SK-N-SH (cell line): Measurements from ENCODE around the gene RPP30. TPM values are rescaled to one million over a fixed set of nuclear protein-coding genes. Genes with fewer than 3 reads are reported as not detected.
A peak's percentile ranks its signal among the peaks of the same experiment; 100 is the strongest.

ENCODE experiments used
- CTCF ChIA-PET: fragments of 300-600, 350-600 bp; formaldehyde crosslinking; extraction: SDS; loops from one replicate; lab custom pipeline; 2021; lab: Yijun Ruan, JAX
- POLR2A ChIA-PET: fragments of 350-600 bp; sonication (Branson Sonifier 250); formaldehyde crosslinking; extraction: SDS; loops from one replicate; lab custom pipeline; 2020; ENCODE audit warnings: antibody characterized with exemption, inconsistent platforms; lab: Yijun Ruan, JAX
- DNase-seq: peaks from one replicate; pipeline ENCODE4 v3.0.0; 2012
- H2AFZ ChIP-seq: fragments of 200-600 bp; sonication (generic); 2 replicates; pipeline ENCODE4 v1.8.1; 2016; ENCODE audit warnings: antibody characterized with exemption, mild to moderate bottlenecking, low read depth
- H3F3A ChIP-seq: fragments of 200-600 bp; sonication (generic); replicated peaks from 2 replicates; pipeline ENCODE3; 2016; ENCODE audit warnings: antibody characterized with exemption, mild to moderate bottlenecking; ENCODE audit not compliant: insufficient read depth
- H3K27ac ChIP-seq, 2 experiments: fragments of 200-500 bp in 1 of 2; fragments of 200-600 bp in 1 of 2; sonication (Bioruptor generic) in 1 of 2; sonication (generic), shearing (Covaris generic) in 1 of 2; 2 replicates each; pipeline versions ENCODE4 v1.5.1 to v1.6.1; 2014 to 2016; ENCODE audit warnings: low read depth in 2 of 2, inconsistent platforms in 1 of 2, low read length in 1 of 2, mild to moderate bottlenecking in 1 of 2, mixed read lengths in 1 of 2
- H3K27me3 ChIP-seq: fragments of 200-600 bp; sonication (generic), shearing (Covaris generic); 2 replicates; pipeline ENCODE4 v1.6.1; 2016; ENCODE audit warnings: mixed run types; ENCODE audit not compliant: insufficient read depth
- H3K36me3 ChIP-seq, 2 experiments: fragments of 200-500 bp in 1 of 2; fragments of 200-600 bp in 1 of 2; sonication (Bioruptor generic) in 1 of 2; sonication (generic) in 1 of 2; replicated peaks in 1 of 2; 2 replicates each; pipeline versions ENCODE3 to v1.5.1; 2014 to 2016; ENCODE audit warnings: low read length in 1 of 2, mild to moderate bottlenecking in 1 of 2; ENCODE audit not compliant: insufficient read depth in 2 of 2, control insufficient read depth in 1 of 2
- H3K4me1 ChIP-seq, 2 experiments: fragments of 200-500 bp in 1 of 2; fragments of 200-600 bp in 1 of 2; sonication (Bioruptor generic) in 1 of 2; sonication (generic), shearing (Covaris generic) in 1 of 2; 2 replicates each; pipeline versions ENCODE4 v1.5.1 to v1.6.1; 2014 to 2016; ENCODE audit warnings: low read depth in 1 of 2, low read length in 1 of 2, mixed run types in 1 of 2; ENCODE audit not compliant: insufficient read depth in 2 of 2, control insufficient read depth in 1 of 2
- H3K4me2 ChIP-seq: fragments of 200-600 bp; sonication (generic), shearing (Covaris generic); 2 replicates; pipeline ENCODE4 v1.6.1; 2017; ENCODE audit warnings: mixed run types
- H3K4me3 ChIP-seq, 2 experiments: fragments of 200-500 bp in 1 of 2; fragments of 200-600 bp in 1 of 2; sonication (Bioruptor generic) in 1 of 2; sonication (generic), shearing (Covaris generic) in 1 of 2; 2 replicates each; pipeline versions ENCODE4 v1.5.1 to v1.8.1; 2014 to 2016; ENCODE audit warnings: low read depth in 2 of 2, inconsistent platforms in 1 of 2, low read length in 1 of 2, mild to moderate bottlenecking in 1 of 2, mixed read lengths in 1 of 2, moderate library complexity in 1 of 2
- H3K79me2 ChIP-seq: fragments of 200-600 bp; sonication (generic); 2 replicates; pipeline ENCODE4 v1.8.1; 2017; ENCODE audit warnings: mild to moderate bottlenecking; ENCODE audit not compliant: insufficient read depth
- H3K9ac ChIP-seq: fragments of 200-600 bp; sonication (generic); 2 replicates; pipeline ENCODE4 v1.6.1; 2017; ENCODE audit warnings: mixed run types
- H3K9me2 ChIP-seq: fragments of 200-600 bp; sonication (generic); 2 replicates; pipeline ENCODE4 v1.6.1; 2017; ENCODE audit warnings: mixed run types
- H3K9me3 ChIP-seq: fragments of 200-600 bp; sonication (generic); 2 replicates; pipeline ENCODE4 v1.6.1; 2017; ENCODE audit warnings: mixed run types, mild to moderate bottlenecking, moderate library complexity
- H4K20me1 ChIP-seq: fragments of 200-600 bp; sonication (generic); 2 replicates; pipeline ENCODE4 v1.6.1; 2017; ENCODE audit warnings: mild to moderate bottlenecking, mixed run types; ENCODE audit not compliant: insufficient read depth
- CHD2 ChIP-seq: fragments of 150-350 bp; IDR thresholded peaks from 2 replicates; pipeline ENCODE4 v1.6.1; 2018; ENCODE audit warnings: low read length; ENCODE audit not compliant: partially characterized antibody
- CTCF ChIP-seq: fragments of 200-600 bp; sonication (generic); IDR thresholded peaks from 2 replicates; pipeline ENCODE4 v1.6.1; 2017; ENCODE audit warnings: antibody characterized with exemption, mild to moderate bottlenecking, moderate library complexity
- EP300 ChIP-seq, 2 experiments: IDR thresholded peaks; 2 replicates each; pipeline versions ENCODE4 v1.4.0 to v1.6.1; 2012; ENCODE audit warnings: borderline replicate concordance in 1 of 2, low read depth in 1 of 2, low read length in 1 of 2
- FOSL2 ChIP-seq: IDR thresholded peaks from 2 replicates; pipeline ENCODE4 v1.4.0; 2012; ENCODE audit warnings: low read depth, mild to moderate bottlenecking, moderate library complexity, borderline replicate concordance
- FOXJ3 ChIP-seq: sonication (generic); formaldehyde crosslinking; IDR thresholded peaks from 2 replicates; pipeline ENCODE4 v1.5.1; 2020; ENCODE audit warnings: mild to moderate bottlenecking, missing genetic modification reagents
- GATA2 ChIP-seq: sonication (generic); formaldehyde crosslinking; IDR thresholded peaks from 2 replicates; pipeline ENCODE4 v1.5.0; 2020; ENCODE audit warnings: mild to moderate bottlenecking, missing genetic modification reagents
- JUND ChIP-seq: IDR thresholded peaks from 2 replicates; pipeline ENCODE4 v1.4.0; 2012
- MAX ChIP-seq: IDR thresholded peaks from 2 replicates; pipeline ENCODE4 v1.4.0; 2012; ENCODE audit warnings: low read depth
- MXI1 ChIP-seq: IDR thresholded peaks from 2 replicates; pipeline ENCODE4 v1.6.1; 2012; ENCODE audit warnings: mild to moderate bottlenecking, low read depth, low read length, improper control_type of control experiment
- NFIC ChIP-seq: IDR thresholded peaks from 2 replicates; pipeline ENCODE4 v1.4.0; 2012; ENCODE audit warnings: borderline replicate concordance
- POLR2AphosphoS5 ChIP-seq: IDR thresholded peaks from 2 replicates; pipeline ENCODE4 v1.6.1; 2012; ENCODE audit warnings: low read depth, low read length
- RAD21 ChIP-seq: IDR thresholded peaks from 2 replicates; pipeline ENCODE4 v1.6.1; 2012; ENCODE audit warnings: mild to moderate bottlenecking, low read length
- RCOR1 ChIP-seq: fragments of 150-350 bp; IDR thresholded peaks from 2 replicates; pipeline ENCODE4 v1.6.1; 2017; ENCODE audit warnings: antibody characterized with exemption, low read length
- RXRA ChIP-seq: IDR thresholded peaks from 2 replicates; pipeline ENCODE4 v1.4.0; 2012; ENCODE audit warnings: low read depth, mild to moderate bottlenecking, borderline replicate concordance
- SIN3A ChIP-seq: IDR thresholded peaks from 2 replicates; pipeline ENCODE4 v1.6.1; 2012; ENCODE audit warnings: low read depth, mild to moderate bottlenecking, low read length, moderate library complexity, borderline replicate concordance
- TCF12 ChIP-seq: IDR thresholded peaks from 2 replicates; pipeline ENCODE4 v1.4.0; 2012
- USF2 ChIP-seq: fragments of 150-350 bp; IDR thresholded peaks from 2 replicates; pipeline ENCODE4 v1.6.1; 2017; ENCODE audit warnings: antibody characterized with exemption, low read length, low read depth, borderline replicate concordance
- WGBS: methylation state at CpG from one replicate; pipeline ENCODE4 v1.1.6; 2017; ENCODE audit warnings: low lambda C conversion rate; 5-methylcytosine and 5-hydroxymethylcytosine counted together
- polyA plus RNA-seq, 3 experiments: library from polyadenylated mRNA; depleted of rRNA; stranded (reverse); fragments of >200 nt; gene quantifications; 2 replicates each; pipeline ENCODE4 v1.2.3, GENCODE V29; 2012
- TF ChIP-seq, protein P1 (sequence below): IDR thresholded peaks from 2 replicates; pipeline ENCODE4; 2012
- TF ChIP-seq, protein P2 (sequence below): IDR thresholded peaks from 2 replicates; pipeline ENCODE4 v1.4.0; 2012; ENCODE audit warnings: low read depth, borderline replicate concordance

The RPP30 gene
- polyA plus RNA-seq, 1 of the 3 experiments (the other 2 are of a cell fraction) = 16.7 TPM

DNA sequence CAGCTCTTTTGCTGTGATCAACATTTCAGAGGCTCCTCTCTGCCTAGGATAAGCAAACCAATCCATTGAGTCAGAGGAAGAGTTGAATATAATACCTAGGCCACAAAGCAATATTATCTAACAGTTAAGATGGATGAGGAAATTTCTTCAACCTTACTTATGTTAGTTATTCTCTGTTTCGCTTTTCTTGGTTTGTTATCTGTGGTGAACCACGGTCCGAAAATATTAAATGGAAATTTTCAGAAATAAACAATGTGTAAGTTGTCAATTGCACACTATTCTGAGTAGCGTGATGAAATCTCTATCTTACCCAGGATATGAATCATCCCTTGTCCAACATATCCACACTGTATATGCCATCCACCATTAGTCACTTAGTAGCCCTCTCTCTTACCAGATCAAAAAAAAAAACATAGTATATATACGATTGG, 12.4 kb upstream of the RPP30 start:
- no peaks in the 10 kb centered on the region for H3K36me3 ChIP-seq
- H3F3A ChIP-seq = peaks cover 19% of the 10 kb centered on the region
- no peak overlapping the region; the same call in 1 of the 2 replicates for H3K9ac ChIP-seq
- TF ChIP-seq JUND (peak; percentile 58), RXRA (no peak), MAX (0 out of 2 replicates have a peak, but pooled peaks have one; percentile 22), TCF12 (peak; percentile 62), MXI1 (no peak), USF2 (no peak), CTCF (no peak), FOSL2 (peak; percentile 70; the same call in 1 of the 2 replicates)
- TF ChIP-seq, protein P1, sequence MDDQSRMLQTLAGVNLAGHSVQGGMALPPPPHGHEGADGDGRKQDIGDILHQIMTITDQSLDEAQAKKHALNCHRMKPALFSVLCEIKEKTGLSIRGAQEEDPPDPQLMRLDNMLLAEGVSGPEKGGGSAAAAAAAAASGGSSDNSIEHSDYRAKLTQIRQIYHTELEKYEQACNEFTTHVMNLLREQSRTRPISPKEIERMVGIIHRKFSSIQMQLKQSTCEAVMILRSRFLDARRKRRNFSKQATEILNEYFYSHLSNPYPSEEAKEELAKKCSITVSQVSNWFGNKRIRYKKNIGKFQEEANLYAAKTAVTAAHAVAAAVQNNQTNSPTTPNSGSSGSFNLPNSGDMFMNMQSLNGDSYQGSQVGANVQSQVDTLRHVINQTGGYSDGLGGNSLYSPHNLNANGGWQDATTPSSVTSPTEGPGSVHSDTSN = peak; percentile 72
- TF ChIP-seq, all 33 proteins: peak for 5
- peaks cover 2 to 8% of the 10 kb centered on the region in 2 experiments; a peak in 2 of 4 replicates for H3K4me1 ChIP-seq
- H4K20me1 ChIP-seq = no peaks in the 10 kb centered on the region
- CTCF ChIA-PET = interaction anchor here (0.9 to 1.1 kb wide), 3 partner anchors 10 to 107 kb away, joined by 3 read pairs; no protein-coding TSS in a partner anchor
- H3K27me3 ChIP-seq = peaks cover 18% of the 10 kb centered on the region
- H3K4me3 ChIP-seq = no peak overlapping the region
- peak overlapping the region; percentile 63; the same call in 1 of the 2 replicates for H2AFZ ChIP-seq
- H3K4me2 ChIP-seq = peak overlapping the region; percentile 78
- no peak for DNase-seq
- H3K9me3 ChIP-seq = no peaks in the 10 kb centered on the region
- H3K79me2 ChIP-seq = no peaks in the 10 kb centered on the region
- WGBS = 19% methylated on average over 5 of the region's 5 CpGs
- H3K9me2 ChIP-seq = no peaks in the 10 kb centered on the region
- POLR2A ChIA-PET = no interaction called here
- H3K27ac ChIP-seq = peak overlapping the region in 1 of 2 experiments; percentile 75; a peak in 2 of 4 replicates

DNA sequence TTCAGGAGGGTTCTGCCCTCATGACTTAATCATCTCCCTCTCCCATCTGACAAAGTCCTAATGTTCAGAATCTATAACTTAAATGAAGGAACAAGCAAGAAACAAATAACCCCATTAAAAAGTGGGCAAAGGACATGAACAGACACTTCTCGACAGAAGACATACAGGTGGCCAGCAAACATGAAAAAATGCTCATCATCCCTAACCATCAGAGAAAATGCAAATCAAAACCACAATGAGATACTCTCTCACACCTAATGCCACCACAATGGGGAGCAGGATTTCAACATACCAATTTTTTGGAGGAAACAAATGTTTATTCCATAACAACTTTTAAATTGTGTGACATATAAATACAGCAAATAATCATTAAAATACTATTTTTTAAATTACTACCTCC, 11.0 kb upstream of the RPP30 start:
- no peak overlapping the region for H3K9ac ChIP-seq
- POLR2A ChIA-PET = no interaction called here
- no peak overlapping the region for H3K4me2 ChIP-seq
- no peak for DNase-seq
- H3K4me3 ChIP-seq = no peak overlapping the region
- H4K20me1 ChIP-seq = no peaks in the 10 kb centered on the region
- H3K9me3 ChIP-seq = no peaks in the 10 kb centered on the region
- H3K9me2 ChIP-seq = no peaks in the 10 kb centered on the region
- H3F3A ChIP-seq = peaks cover 19% of the 10 kb centered on the region
- whole genome bisulfite sequencing = 56% methylated on average over 1 of the region's 1 CpG
- H3K79me2 ChIP-seq = no peaks in the 10 kb centered on the region
- H3K36me3 ChIP-seq = no peaks in the 10 kb centered on the region
- no peak overlapping the region for H2AFZ ChIP-seq
- CTCF ChIA-PET = interaction anchor here (0.5 to 4.1 kb wide), 7 partner anchors 14 to 550 kb away, joined by 3 to 15 read pairs (median 3); partner anchors contain the start of gene HECTD2
- peaks cover 19% of the 10 kb centered on the region for H3K27me3 ChIP-seq
- no peak overlapping the region for H3K27ac ChIP-seq
- H3K4me1 ChIP-seq = peaks cover 2 to 8% of the 10 kb centered on the region in 2 experiments; a peak in 2 of 4 replicates
- TF ChIP-seq MXI1 = no peak
- no peak for TF ChIP-seq GATA2 (CRISPR knock-in tag)
- no peak for TF ChIP-seq POLR2AphosphoS5
- no peak for TF ChIP-seq NFIC
- no peak for TF ChIP-seq TCF12
- TF ChIP-seq CHD2 = no peak
- no peak for TF ChIP-seq RAD21
- no peak for TF ChIP-seq MAX
- no peak for TF ChIP-seq SIN3A
- no peak for TF ChIP-seq RCOR1
- no peak for TF ChIP-seq FOXJ3 (CRISPR knock-in tag)
- TF ChIP-seq, protein P1 = no peak
- TF ChIP-seq, protein P2, sequence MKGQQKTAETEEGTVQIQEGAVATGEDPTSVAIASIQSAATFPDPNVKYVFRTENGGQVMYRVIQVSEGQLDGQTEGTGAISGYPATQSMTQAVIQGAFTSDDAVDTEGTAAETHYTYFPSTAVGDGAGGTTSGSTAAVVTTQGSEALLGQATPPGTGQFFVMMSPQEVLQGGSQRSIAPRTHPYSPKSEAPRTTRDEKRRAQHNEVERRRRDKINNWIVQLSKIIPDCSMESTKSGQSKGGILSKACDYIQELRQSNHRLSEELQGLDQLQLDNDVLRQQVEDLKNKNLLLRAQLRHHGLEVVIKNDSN = no peak
- TF ChIP-seq EP300 (IDR thresholded peaks at IDR 0.05; ENCODE audit: borderline replicate concordance in 1 of 2, low read depth in 1 of 2, low read length in 1 of 2) = no peak
- no peak for TF ChIP-seq RXRA
- TF ChIP-seq USF2 = no peak
